HCT116 (cell line): Measurements from ENCODE around the gene LPAR3. TPM values are rescaled to one million over a fixed set of nuclear protein-coding genes. Genes with fewer than 3 reads are reported as not detected.

Experiments
- ATAC-seq: fragments of 200-7000 bp; cut with Tn5 transposase; 2 replicates; pipeline ENCODE4 v1.9.1; 2020; ENCODE audit warnings: mild to moderate bottlenecking, moderate library complexity
- BruUV-seq: library from RNA; stranded (reverse); fragments of 400-500 nt; replicated peaks from 2 replicates; lab custom pipeline; 2021; lab: Mats Ljungman, UMichigan
- CTCF ChIA-PET: fragments of 300-600 bp; sonication (Branson Sonifier 250); formaldehyde crosslinking; loops from one replicate; lab custom pipeline; 2021; ENCODE audit warnings: antibody characterized with exemption; lab: Charles Lee
- POLR2A ChIA-PET: fragments of 300-600, 350-600 bp; sonication (Branson Sonifier 250); formaldehyde crosslinking; loops from one replicate; lab custom pipeline; 2021; ENCODE audit warnings: antibody characterized with exemption; lab: Charles Lee
- RAD21 ChIA-PET, 2 experiments: fragments of 300-600 bp; sonication (Branson Sonifier 250); formaldehyde crosslinking; loops; one replicate each; lab custom pipeline; 2023; ENCODE audit warnings: low total read pairs in 2 of 2; ENCODE audit not compliant: uncharacterized antibody in 2 of 2, unreplicated experiment in 2 of 2, low non-redundant PET in 1 of 2; lab: Charles Lee
- DNase-seq: peaks from one replicate; pipeline ENCODE4 v3.0.0-alpha.2; 2010; ENCODE audit warnings: low read depth, low spot score
- H2AFZ ChIP-seq: fragments of 200-600 bp; shearing (Covaris generic), sonication (generic); 2 replicates; pipeline ENCODE4 v1.6.1; 2017; ENCODE audit warnings: low read depth, mixed run types, mixed read lengths, antibody characterized with exemption, low read length; ENCODE audit not compliant: poor library complexity, severe bottlenecking
- H3K27ac ChIP-seq: 2 replicates; pipeline ENCODE4 v1.5.1; 2012; ENCODE audit warnings: low read depth, low read length
- H3K27me3 ChIP-seq: fragments of 200-600 bp; sonication (generic); 2 replicates; pipeline ENCODE4 v1.6.1; 2016; ENCODE audit warnings: mixed run types, low read length, mixed read lengths; ENCODE audit not compliant: insufficient read depth
- H3K36me3 ChIP-seq, 2 experiments: fragments of 200-500 bp in 1 of 2; fragments of 200-600 bp in 1 of 2; sonication (Bioruptor generic) in 1 of 2; sonication (generic) in 1 of 2; 2 replicates each; pipeline versions ENCODE4 v1.5.1 to v1.6.1; 2014 to 2016; ENCODE audit warnings: low read length in 2 of 2, inconsistent platforms in 1 of 2, mixed read lengths in 1 of 2, mixed run types in 1 of 2; ENCODE audit not compliant: insufficient read depth in 2 of 2, control insufficient read depth in 1 of 2
- H3K4me1 ChIP-seq, 2 experiments: fragments of 200-600 bp in 1 of 2; sonication (generic) in 1 of 2; 2 replicates each; pipeline versions ENCODE4 v1.5.1 to v1.6.1; 2012 to 2017; ENCODE audit warnings: low read length in 2 of 2, inconsistent platforms in 1 of 2, mild to moderate bottlenecking in 1 of 2, mixed read lengths in 1 of 2, mixed run types in 1 of 2, moderate library complexity in 1 of 2; ENCODE audit not compliant: insufficient read depth in 2 of 2, control insufficient read depth in 1 of 2
- H3K4me2 ChIP-seq: fragments of 200-600 bp; sonication (generic); 2 replicates; pipeline ENCODE4 v1.6.1; 2017; ENCODE audit warnings: mixed run types, low read length, mixed read lengths
- H3K4me3 ChIP-seq, 2 experiments: fragments of 200-600 bp in 1 of 2; sonication (generic) in 1 of 2; replicated peaks in 1 of 2; 2 replicates each; pipeline ENCODE4 v1.5.1; 2011 to 2016; ENCODE audit warnings: low read length in 2 of 2, control low read depth in 1 of 2, low read depth in 1 of 2, mild to moderate bottlenecking in 1 of 2, mixed read lengths in 1 of 2, mixed run types in 1 of 2
- H3K79me2 ChIP-seq: fragments of 200-600 bp; sonication (generic); 2 replicates; pipeline ENCODE4 v1.6.1; 2017; ENCODE audit warnings: mild to moderate bottlenecking, mixed run types, low read length, moderate library complexity, mixed read lengths; ENCODE audit not compliant: insufficient read depth
- H3K9ac ChIP-seq: fragments of 200-600 bp; sonication (generic); 2 replicates; pipeline ENCODE4 v1.6.1; 2016; ENCODE audit warnings: low read length, mixed read lengths
- H3K9me2 ChIP-seq: fragments of 200-600 bp; sonication (generic), shearing (Covaris generic); 2 replicates; pipeline ENCODE4 v1.6.1; 2017; ENCODE audit warnings: mixed run types, mild to moderate bottlenecking, moderate library complexity; ENCODE audit not compliant: insufficient read depth
- H3K9me3 ChIP-seq, 2 experiments: fragments of 200-500 bp in 1 of 2; fragments of 200-600 bp in 1 of 2; sonication (Bioruptor generic) in 1 of 2; sonication (generic) in 1 of 2; 2 replicates each; pipeline ENCODE4 v1.6.1; 2014 to 2017; ENCODE audit warnings: low read length in 2 of 2, mixed read lengths in 2 of 2, inconsistent platforms in 1 of 2, low read depth in 1 of 2, mild to moderate bottlenecking in 1 of 2, mixed run types in 1 of 2, moderate library complexity in 1 of 2; ENCODE audit not compliant: control insufficient read depth in 1 of 2, insufficient read depth in 1 of 2
- H4K20me1 ChIP-seq: fragments of 200-600 bp; sonication (generic), shearing (Covaris generic); 2 replicates; pipeline ENCODE4 v1.6.1; 2017; ENCODE audit warnings: mixed run types, mild to moderate bottlenecking, moderate library complexity; ENCODE audit not compliant: insufficient read depth
- ATF3 ChIP-seq: IDR thresholded peaks from 2 replicates; pipeline ENCODE4 v1.6.1; 2012
- CBX3 ChIP-seq: IDR thresholded peaks from 2 replicates; pipeline ENCODE4 v1.6.1; 2012; ENCODE audit warnings: low read depth
- CEBPB ChIP-seq: IDR thresholded peaks from 2 replicates; pipeline ENCODE4 v1.6.1; 2012; ENCODE audit warnings: low read depth
- ELF1 ChIP-seq: IDR thresholded peaks from 2 replicates; pipeline ENCODE4 v1.6.1; 2012; ENCODE audit warnings: low read depth, borderline replicate concordance
- EZH2phosphoT487 ChIP-seq: fragments of 200-600 bp; IDR thresholded peaks from 2 replicates; pipeline ENCODE4 v1.6.1; 2018; ENCODE audit warnings: antibody characterized with exemption, borderline replicate concordance
- FOSL1 ChIP-seq: IDR thresholded peaks from 2 replicates; pipeline ENCODE4 v1.6.1; 2012; ENCODE audit warnings: low read depth
- MAX ChIP-seq: IDR thresholded peaks from 2 replicates; pipeline ENCODE4 v1.6.1; 2012
- POLR2A ChIP-seq: IDR thresholded peaks from 2 replicates; pipeline ENCODE4 v1.7.0; 2011; ENCODE audit warnings: borderline replicate concordance; ENCODE audit not compliant: insufficient read depth, insufficient read length; ENCODE audit errors: extremely low read depth
- POLR2AphosphoS5 ChIP-seq: IDR thresholded peaks from 2 replicates; pipeline ENCODE4 v1.6.1; 2011; ENCODE audit warnings: mild to moderate bottlenecking, low read depth, low read length, moderate library complexity
- REST ChIP-seq: IDR thresholded peaks from 2 replicates; pipeline ENCODE4 v1.6.1; 2012; ENCODE audit warnings: low read depth
- SIN3A ChIP-seq: IDR thresholded peaks from 2 replicates; pipeline ENCODE4 v1.6.1; 2012; ENCODE audit warnings: low read depth
- SP1 ChIP-seq: IDR thresholded peaks from 2 replicates; pipeline ENCODE4 v1.6.1; 2012; ENCODE audit warnings: low read depth
- TCF7L2 ChIP-seq: IDR thresholded peaks from 2 replicates; pipeline ENCODE4 v1.7.0; 2011; ENCODE audit warnings: borderline replicate concordance, inconsistent platforms; ENCODE audit not compliant: insufficient read depth, insufficient read length; ENCODE audit errors: extremely low read depth
- YY1 ChIP-seq: IDR thresholded peaks from 2 replicates; pipeline ENCODE4 v1.6.1; 2011; ENCODE audit warnings: low read length, low read depth, moderate library complexity, mild to moderate bottlenecking; ENCODE audit not compliant: insufficient replicate concordance; ENCODE audit errors: extremely low read depth
- ZFX ChIP-seq: fragments of 450-650 bp; IDR thresholded peaks from 2 replicates; pipeline ENCODE4 v1.6.1; 2017
- ZNF274 ChIP-seq: fragments of 200-500 bp; sonication (Bioruptor generic); IDR thresholded peaks from 2 replicates; pipeline ENCODE4 v1.6.1; 2014; ENCODE audit warnings: mild to moderate bottlenecking, low read depth, low read length, inconsistent platforms
- intact Hi-C: fragments of 100-400 bp; cut with micrococcal nuclease; formaldehyde crosslinking; loops from 2 replicates; pipeline ENCODE4 v1.10.0; 2022
- total RNA-seq: library from RNA; stranded (reverse); gene quantifications from one replicate; pipeline ENCODE4 v1.2.1, GENCODE V29; 2021; ENCODE audit not compliant: unreplicated experiment

LPAR3 gene
- total RNA-seq, 1 experiment from 2014 or later, result 27.2 TPM

GRCh38 chr1:84887261-84887934, 5.6 kb downstream of the LPAR3 start:
- intact Hi-C loops, result no loop called here
- Histone ChIP-seq H3K4me3 (no peak overlapping the region), H3K27ac (no peak overlapping the region), H3K36me3 (peaks cover 4 to 22% of the 10 kb centered on the region in 2 experiments; a peak in 3 of 4 replicates), H3K9me2 (no peaks in the 10 kb centered on the region), H4K20me1 (no peaks in the 10 kb centered on the region), H3K9ac (no peak overlapping the region), H3K9me3 (no peaks in the 10 kb centered on the region), H3K27me3 (no peaks in the 10 kb centered on the region), H3K4me1 (peaks cover 0 to 9% of the 10 kb centered on the region in 2 experiments; a peak in 1 of 4 replicates), H3K79me2 (peaks cover 67% of the 10 kb centered on the region), H2AFZ (no peak overlapping the region), H3K4me2 (no peak overlapping the region)
- TF ChIP-seq POLR2AphosphoS5, result no peak
- ChIA-PET POLR2A (no interaction called here), RAD21 (no interaction called here), CTCF (no interaction called here)
- no peak for DNase-seq
- no peak for ATAC-seq
- no TSS peak for BruUV-seq

- Histone ChIP-seq H3K4me3 (no peak overlapping the region), H3K9me2 (no peaks in the 10 kb centered on the region), H4K20me1 (no peaks in the 10 kb centered on the region), H3K4me1 (peaks cover 0 to 9% of the 10 kb centered on the region in 2 experiments; a peak in 1 of 4 replicates), H3K9me3 (no peaks in the 10 kb centered on the region), H3K27me3 (no peaks in the 10 kb centered on the region), H3K9ac (no peak overlapping the region), H3K79me2 (peaks cover 62% of the 10 kb centered on the region), H3K36me3 (peaks cover 4 to 16% of the 10 kb centered on the region in 2 experiments; a peak in 3 of 4 replicates), H2AFZ (no peak overlapping the region), H3K4me2 (no peak overlapping the region), H3K27ac (no peak overlapping the region)
- TF ChIP-seq ATF3 (no peak), POLR2A (no peak), SP1 (no peak), TCF7L2 (no peak), CEBPB (no peak), ZFX (no peak), ELF1 (no peak), MAX (no peak), CBX3 (no peak), ZNF274 (no peak), EZH2phosphoT487 (no peak), FOSL1 (no peak), POLR2AphosphoS5 (no peak), YY1 (no peak), SIN3A (no peak), REST (no peak)
- ATAC-seq (no peak), DNase-seq (no peak)
- ChIA-PET RAD21 (no interaction called here), CTCF (no interaction called here), POLR2A (interaction anchor here (0.9 kb wide), 1 partner anchor 9 kb away, joined by 4 read pairs; no protein-coding TSS in a partner anchor)
- no TSS peak for BruUV-seq
- intact Hi-C loops, result no loop called here
These were observed 7.5 kb downstream of the LPAR3 start for GRCh38 chr1:84885469-84885868.
